ENCODE data around the gene HOXB13. TPM values are rescaled to one million over a fixed set of nuclear protein-coding genes. Genes with fewer than 3 reads are reported as not detected.

HOXB13 gene
- total RNA-seq, 1 donor from 2014 or later, result not detected

DNA sequence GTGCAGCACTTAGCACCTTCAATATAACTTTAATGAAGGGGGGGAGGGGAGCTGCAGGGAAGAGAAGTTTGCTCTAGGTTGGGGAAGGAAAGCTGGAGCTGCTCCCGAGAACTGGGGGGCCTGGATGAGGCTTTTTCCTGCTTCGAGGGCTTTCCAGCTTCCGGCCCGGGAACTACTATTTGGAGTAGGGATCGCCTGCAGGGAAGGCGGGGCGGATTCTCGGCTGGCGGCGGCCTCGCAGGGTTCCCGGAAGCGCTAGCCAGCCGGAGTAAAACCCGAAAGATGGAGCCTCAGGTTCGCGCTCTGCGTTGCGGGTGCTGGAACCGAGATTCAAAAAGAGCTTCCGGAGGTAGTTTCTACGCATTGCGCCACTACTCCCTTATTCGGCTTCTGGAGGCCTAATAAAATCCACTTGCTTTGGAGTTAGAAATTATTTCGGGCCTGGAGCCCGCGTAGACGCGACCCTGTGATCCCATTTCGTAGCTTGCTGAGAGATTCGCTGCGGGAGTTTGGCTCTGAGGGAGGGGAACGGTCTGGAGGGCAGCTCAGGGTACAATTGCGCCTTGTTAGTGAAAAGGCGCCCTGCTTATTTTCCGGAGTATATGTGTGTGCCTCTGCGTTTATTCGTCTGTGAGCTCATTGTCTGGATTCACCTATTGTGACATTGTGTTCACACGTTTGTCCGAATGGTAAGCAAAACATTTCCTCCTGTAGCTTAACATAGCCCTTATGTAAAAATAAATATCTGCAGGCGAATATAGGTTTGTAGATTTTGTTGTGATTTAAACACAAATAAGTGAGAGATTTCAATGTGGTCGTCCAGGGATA is 4.9 kb downstream of the HOXB13 start:
- peaks cover 100% of the 10 kb centered on the region for H3K27me3 Mint-ChIP-seq
- H3K27ac Mint-ChIP-seq, result peak overlapping the region; percentile 9
- peaks cover 12% of the 10 kb centered on the region for H3K4me1 Mint-ChIP-seq (ENCODE audit: unreplicated experiment)
- H3K36me3 Mint-ChIP-seq, result no peaks in the 10 kb centered on the region
- peak overlapping the region; percentile 13 for H3K4me3 Mint-ChIP-seq
- no peak for TF ChIP-seq CTCF (conservative IDR thresholded peaks at IDR 0.05)
- no peaks in the 10 kb centered on the region for H3K9me3 Mint-ChIP-seq
- no peak for DNase-seq (ENCODE audit: extremely low spot score, unreplicated experiment)

GRCh38 chr17:48722915-48723422 is 5.6 kb downstream of the HOXB13 start, which contains the start of gene PRAC2:
TSS of gene PRAC2 (plus strand) at chr17:48723185. CDS start at chr17:48724411, 1,226 bp downstream.
- no peak for TF ChIP-seq CTCF (conservative IDR thresholded peaks at IDR 0.05)
- Mint-ChIP-seq H3K27me3 (peaks cover 100% of the 10 kb centered on the region), H3K27ac (peak within 1 kb of the TSS; percentile 9), H3K4me3 (peak within 1 kb of the TSS; percentile 13), H3K4me1 (ENCODE audit: unreplicated experiment) (peaks cover 12% of the 10 kb centered on the region), H3K36me3 (no peaks in the 10 kb centered on the region), H3K9me3 (no peaks in the 10 kb centered on the region)
- DNase-seq (ENCODE audit: extremely low spot score, unreplicated experiment), result no peak

DNA sequence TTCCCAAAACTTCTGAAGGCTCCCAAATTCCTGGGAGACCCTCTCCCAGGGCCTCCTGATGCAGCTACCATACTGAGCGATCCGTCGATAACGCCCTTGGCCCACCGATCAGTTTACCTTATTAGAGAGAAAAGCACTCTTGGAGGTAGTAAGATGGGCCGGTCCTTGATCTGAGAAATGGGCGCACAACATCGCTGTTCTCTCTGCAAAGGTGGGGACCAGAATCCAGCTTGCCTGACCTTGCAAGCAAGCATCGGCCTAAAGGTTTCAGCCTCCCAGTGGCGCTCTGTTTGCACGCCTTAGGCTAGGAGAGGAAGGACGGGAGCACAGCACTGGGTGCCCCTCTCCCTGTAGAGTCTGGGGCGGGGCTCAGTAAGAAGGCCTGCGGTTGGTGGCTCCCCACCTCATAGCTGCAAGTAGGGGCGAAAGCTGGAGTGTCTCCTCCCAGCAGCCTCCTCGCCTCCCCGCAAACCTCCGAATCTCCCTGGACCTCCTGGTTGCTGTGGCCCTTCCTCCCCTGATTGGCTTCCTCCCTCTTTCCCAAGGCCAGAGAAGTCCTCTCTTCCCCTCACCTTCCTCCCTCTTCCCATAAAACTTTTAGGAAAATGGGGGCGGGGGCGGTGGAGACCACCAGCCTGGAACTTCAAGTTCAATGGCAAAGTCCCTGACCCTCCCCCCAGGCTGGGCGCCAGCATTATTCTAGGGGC is 6.2 kb downstream of the HOXB13 start, which contains the start of gene PRAC1:
TSS of gene PRAC1 (minus strand) at position 318 of the 707 bp plus-strand sequence. CDS start at position 192, 126 bp downstream.
- no peak for TF ChIP-seq CTCF (conservative IDR thresholded peaks at IDR 0.05)
- Mint-ChIP-seq H3K27me3 (peaks cover 100% of the 10 kb centered on the region), H3K9me3 (no peaks in the 10 kb centered on the region), H3K4me3 (peak within 1 kb of the TSS; percentile 13), H3K4me1 (ENCODE audit: unreplicated experiment) (peaks cover 12% of the 10 kb centered on the region), H3K27ac (no peak within 1 kb of the TSS), H3K36me3 (no peaks in the 10 kb centered on the region)
- DNase-seq (ENCODE audit: extremely low spot score, unreplicated experiment), result no peak

DNA sequence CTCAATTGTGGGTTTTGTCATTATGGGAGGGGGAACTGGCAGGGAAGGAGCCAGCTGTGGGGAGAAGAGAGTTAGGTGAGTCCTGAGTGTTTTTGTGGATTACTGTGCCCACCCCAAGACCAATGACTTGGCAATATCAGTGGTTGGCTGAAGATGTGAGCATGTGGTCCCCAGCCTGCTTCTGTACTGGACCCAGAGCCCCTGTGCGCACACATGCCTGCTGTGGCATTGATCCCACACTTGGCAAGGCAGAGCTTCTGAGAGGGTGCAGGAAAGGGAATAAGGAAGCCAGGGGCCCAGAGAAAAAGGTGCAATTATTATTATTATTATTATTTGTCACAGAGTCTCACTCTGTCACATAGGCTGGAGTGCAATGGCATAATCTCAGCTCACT is 7.5 kb downstream of the HOXB13 start:
- Mint-ChIP-seq H3K27ac (peak overlapping the region; percentile 17), H3K4me1 (ENCODE audit: unreplicated experiment) (peaks cover 12% of the 10 kb centered on the region), H3K27me3 (peaks cover 100% of the 10 kb centered on the region), H3K36me3 (no peaks in the 10 kb centered on the region), H3K9me3 (no peaks in the 10 kb centered on the region), H3K4me3 (peak overlapping the region; percentile 48)
- no peak for TF ChIP-seq CTCF (conservative IDR thresholded peaks at IDR 0.05)
- no peak for DNase-seq (ENCODE audit: extremely low spot score, unreplicated experiment)

GRCh38 chr17:48720266-48721008 is 8.1 kb downstream of the HOXB13 start:
- Mint-ChIP-seq H3K36me3 (no peaks in the 10 kb centered on the region), H3K4me3 (peak overlapping the region; percentile 76), H3K27ac (peak overlapping the region; percentile 17), H3K9me3 (no peaks in the 10 kb centered on the region), H3K27me3 (peaks cover 100% of the 10 kb centered on the region), H3K4me1 (ENCODE audit: unreplicated experiment) (peaks cover 12% of the 10 kb centered on the region)
- TF ChIP-seq CTCF (conservative IDR thresholded peaks at IDR 0.05), result no peak
- no peak for DNase-seq (ENCODE audit: extremely low spot score, unreplicated experiment)

Measured in type B pancreatic cell (in vitro differentiated cells).